ENCODE data around the gene GALNT14. TPM values are rescaled to one million over a fixed set of nuclear protein-coding genes. Genes with fewer than 3 reads are reported as not detected.

Gene GALNT14
- total and polyA plus RNA-seq, 5 donors from 2014 or later, result not detected

GRCh38 chr2:30933496-30933895 lies 204.7 kb downstream of the GALNT14 start:
- Mint-ChIP-seq H3K4me1 (no peaks in the 10 kb centered on the region), H3K36me3 (no peaks in the 10 kb centered on the region), H3K27me3 (no peaks in the 10 kb centered on the region), H3K4me3 (no peak overlapping the region), H3K9me3 (no peaks in the 10 kb centered on the region), H3K27ac (no peak overlapping the region)
- no peak for ATAC-seq (ENCODE audit: low read depth in 2 of 2)
- no peak overlapping the region for H3K4me3 ChIP-seq (ENCODE audit: low read depth, low read length)
- H3K4me1 ChIP-seq (ENCODE audit: control insufficient read depth, insufficient read depth, low read length, poor library complexity, severe bottlenecking), result no peaks in the 10 kb centered on the region
- DNase-seq, result no peak
- H3K27me3 ChIP-seq (ENCODE audit: control insufficient read depth, insufficient read depth, low read length), result no peaks in the 10 kb centered on the region
- no peaks in the 10 kb centered on the region for H3K9me3 ChIP-seq (ENCODE audit: control insufficient read depth in 2 of 2, low read length in 2 of 2)
- H3K36me3 ChIP-seq (ENCODE audit: control insufficient read depth, insufficient read depth, low read length), result no peaks in the 10 kb centered on the region
- no peak overlapping the region for H3K27ac ChIP-seq (ENCODE audit: insufficient read depth, low read length, poor library complexity, severe bottlenecking)

- H3K27me3 ChIP-seq (ENCODE audit: control insufficient read depth, insufficient read depth, low read length), result no peaks in the 10 kb centered on the region
- H3K4me3 ChIP-seq (ENCODE audit: low read depth, low read length), result no peak overlapping the region
- Mint-ChIP-seq H3K4me1 (no peaks in the 10 kb centered on the region), H3K9me3 (no peaks in the 10 kb centered on the region), H3K36me3 (no peaks in the 10 kb centered on the region), H3K4me3 (no peak overlapping the region), H3K27me3 (no peaks in the 10 kb centered on the region), H3K27ac (no peak overlapping the region)
- no peak overlapping the region for H3K27ac ChIP-seq (ENCODE audit: insufficient read depth, low read length, poor library complexity, severe bottlenecking)
- ATAC-seq (ENCODE audit: low read depth in 2 of 2), result no peak
- no peak for DNase-seq
- H3K9me3 ChIP-seq (ENCODE audit: control insufficient read depth in 2 of 2, low read length in 2 of 2), result no peaks in the 10 kb centered on the region
- H3K36me3 ChIP-seq (ENCODE audit: control insufficient read depth, insufficient read depth, low read length), result no peaks in the 10 kb centered on the region
- no peaks in the 10 kb centered on the region for H3K4me1 ChIP-seq (ENCODE audit: control insufficient read depth, insufficient read depth, low read length, poor library complexity, severe bottlenecking)
These were observed 205.4 kb downstream of the GALNT14 start for GRCh38 chr2:30932870-30933269.

- H3K4me3 ChIP-seq (ENCODE audit: low read depth, low read length), result no peak overlapping the region
- no peaks in the 10 kb centered on the region for H3K27me3 Mint-ChIP-seq
- no peaks in the 10 kb centered on the region for H3K9me3 ChIP-seq (ENCODE audit: control insufficient read depth in 2 of 2, low read length in 2 of 2)
- H3K36me3 Mint-ChIP-seq, result no peaks in the 10 kb centered on the region
- H3K9me3 Mint-ChIP-seq, result no peaks in the 10 kb centered on the region
- H3K27me3 ChIP-seq (ENCODE audit: control insufficient read depth, insufficient read depth, low read length), result no peaks in the 10 kb centered on the region
- no peak overlapping the region for H3K4me3 Mint-ChIP-seq
- no peak overlapping the region for H3K27ac Mint-ChIP-seq
- no peaks in the 10 kb centered on the region for H3K4me1 ChIP-seq (ENCODE audit: control insufficient read depth, insufficient read depth, low read length, poor library complexity, severe bottlenecking)
- ATAC-seq (ENCODE audit: low read depth in 2 of 2) (no peak), DNase-seq (no peak)
- no peaks in the 10 kb centered on the region for H3K36me3 ChIP-seq (ENCODE audit: control insufficient read depth, insufficient read depth, low read length)
- H3K27ac ChIP-seq (ENCODE audit: insufficient read depth, low read length, poor library complexity, severe bottlenecking), result no peak overlapping the region
- H3K4me1 Mint-ChIP-seq, result no peaks in the 10 kb centered on the region
These were observed 206.3 kb downstream of the GALNT14 start for GRCh38 chr2:30931841-30932407.

GRCh38 chr2:30930716-30931115 lies 207.5 kb downstream of the GALNT14 start:
- Mint-ChIP-seq H3K27ac (no peak overlapping the region), H3K36me3 (no peaks in the 10 kb centered on the region), H3K4me1 (no peaks in the 10 kb centered on the region), H3K4me3 (no peak overlapping the region), H3K9me3 (no peaks in the 10 kb centered on the region), H3K27me3 (no peaks in the 10 kb centered on the region)
- Histone ChIP-seq H3K4me3 (ENCODE audit: low read depth, low read length) (no peak overlapping the region), H3K36me3 (ENCODE audit: control insufficient read depth, insufficient read depth, low read length) (no peaks in the 10 kb centered on the region), H3K9me3 (ENCODE audit: control insufficient read depth in 2 of 2, low read length in 2 of 2) (no peaks in the 10 kb centered on the region), H3K4me1 (ENCODE audit: control insufficient read depth, insufficient read depth, low read length, poor library complexity, severe bottlenecking) (no peaks in the 10 kb centered on the region), H3K27ac (ENCODE audit: insufficient read depth, low read length, poor library complexity, severe bottlenecking) (no peak overlapping the region), H3K27me3 (ENCODE audit: control insufficient read depth, insufficient read depth, low read length) (no peaks in the 10 kb centered on the region)
- ATAC-seq (ENCODE audit: low read depth in 2 of 2) (no peak), DNase-seq (no peak)

GRCh38 chr2:30927465-30928075 lies 210.7 kb downstream of the GALNT14 start:
- Mint-ChIP-seq H3K36me3 (no peaks in the 10 kb centered on the region), H3K4me1 (no peaks in the 10 kb centered on the region), H3K27ac (no peak overlapping the region), H3K4me3 (no peak overlapping the region), H3K27me3 (peaks cover 2% of the 10 kb centered on the region), H3K9me3 (no peaks in the 10 kb centered on the region)
- Histone ChIP-seq H3K36me3 (ENCODE audit: control insufficient read depth, insufficient read depth, low read length) (no peaks in the 10 kb centered on the region), H3K4me3 (ENCODE audit: low read depth, low read length) (no peak overlapping the region), H3K27me3 (ENCODE audit: control insufficient read depth, insufficient read depth, low read length) (no peaks in the 10 kb centered on the region), H3K9me3 (ENCODE audit: control insufficient read depth in 2 of 2, low read length in 2 of 2) (no peaks in the 10 kb centered on the region), H3K4me1 (ENCODE audit: control insufficient read depth, insufficient read depth, low read length, poor library complexity, severe bottlenecking) (no peaks in the 10 kb centered on the region), H3K27ac (ENCODE audit: insufficient read depth, low read length, poor library complexity, severe bottlenecking) (no peak overlapping the region)
- ATAC-seq (ENCODE audit: low read depth in 2 of 2) (no peak), DNase-seq (no peak)

- DNase-seq (no peak), ATAC-seq (ENCODE audit: low read depth in 2 of 2) (no peak)
- Mint-ChIP-seq H3K4me3 (no peak overlapping the region), H3K9me3 (no peaks in the 10 kb centered on the region), H3K36me3 (no peaks in the 10 kb centered on the region), H3K4me1 (no peaks in the 10 kb centered on the region), H3K27ac (no peak overlapping the region), H3K27me3 (peaks cover 5% of the 10 kb centered on the region)
- Histone ChIP-seq H3K27ac (ENCODE audit: insufficient read depth, low read length, poor library complexity, severe bottlenecking) (no peak overlapping the region), H3K27me3 (ENCODE audit: control insufficient read depth, insufficient read depth, low read length) (no peaks in the 10 kb centered on the region), H3K9me3 (ENCODE audit: control insufficient read depth in 2 of 2, low read length in 2 of 2) (no peaks in the 10 kb centered on the region), H3K4me3 (ENCODE audit: low read depth, low read length) (no peak overlapping the region), H3K36me3 (ENCODE audit: control insufficient read depth, insufficient read depth, low read length) (no peaks in the 10 kb centered on the region), H3K4me1 (ENCODE audit: control insufficient read depth, insufficient read depth, low read length, poor library complexity, severe bottlenecking) (no peaks in the 10 kb centered on the region)
These were observed 211.6 kb downstream of the GALNT14 start for GRCh38 chr2:30926606-30927005.

GRCh38 chr2:30923623-30924022 lies 214.6 kb downstream of the GALNT14 start:
- Mint-ChIP-seq H3K4me1 (no peaks in the 10 kb centered on the region), H3K4me3 (no peak overlapping the region)
- no peak overlapping the region for H3K27ac ChIP-seq (ENCODE audit: insufficient read depth, low read length, poor library complexity, severe bottlenecking)

GRCh38 chr2:30920511-30920910 lies 217.7 kb downstream of the GALNT14 start:
- H3K4me1 Mint-ChIP-seq, result no peaks in the 10 kb centered on the region
- no peaks in the 10 kb centered on the region for H3K9me3 Mint-ChIP-seq
- Histone ChIP-seq H3K27me3 (ENCODE audit: control insufficient read depth, insufficient read depth, low read length) (no peaks in the 10 kb centered on the region), H3K9me3 (ENCODE audit: control insufficient read depth in 2 of 2, low read length in 2 of 2) (no peaks in the 10 kb centered on the region), H3K4me3 (ENCODE audit: low read depth, low read length) (no peak overlapping the region), H3K36me3 (ENCODE audit: control insufficient read depth, insufficient read depth, low read length) (no peaks in the 10 kb centered on the region), H3K4me1 (ENCODE audit: control insufficient read depth, insufficient read depth, low read length, poor library complexity, severe bottlenecking) (no peaks in the 10 kb centered on the region), H3K27ac (ENCODE audit: insufficient read depth, low read length, poor library complexity, severe bottlenecking) (no peak overlapping the region)
- H3K27me3 Mint-ChIP-seq, result peaks cover 5% of the 10 kb centered on the region
- ATAC-seq (ENCODE audit: low read depth in 2 of 2) (no peak), DNase-seq (no peak)
- H3K4me3 Mint-ChIP-seq, result no peak overlapping the region
- no peaks in the 10 kb centered on the region for H3K36me3 Mint-ChIP-seq
- no peak overlapping the region for H3K27ac Mint-ChIP-seq

More at GRCh38 chr2:30923623-30924022, 214.6 kb downstream of the GALNT14 start:
- H3K9me3 Mint-ChIP-seq, result no peaks in the 10 kb centered on the region
- no peak for DNase-seq
- no peaks in the 10 kb centered on the region for H3K9me3 ChIP-seq (ENCODE audit: control insufficient read depth in 2 of 2, low read length in 2 of 2)
- no peaks in the 10 kb centered on the region for H3K27me3 ChIP-seq (ENCODE audit: control insufficient read depth, insufficient read depth, low read length)
- peaks cover 5% of the 10 kb centered on the region for H3K27me3 Mint-ChIP-seq
- no peak for ATAC-seq (ENCODE audit: low read depth in 2 of 2)
- no peak overlapping the region for H3K4me3 ChIP-seq (ENCODE audit: low read depth, low read length)
- H3K4me1 ChIP-seq (ENCODE audit: control insufficient read depth, insufficient read depth, low read length, poor library complexity, severe bottlenecking), result no peaks in the 10 kb centered on the region
- no peaks in the 10 kb centered on the region for H3K36me3 ChIP-seq (ENCODE audit: control insufficient read depth, insufficient read depth, low read length)
- no peaks in the 10 kb centered on the region for H3K36me3 Mint-ChIP-seq
- no peak overlapping the region for H3K27ac Mint-ChIP-seq
